Stomach (tissue), 9 donors: ENCODE results near the gene PLCH1. TPM values are rescaled to one million over a fixed set of nuclear protein-coding genes. Genes with fewer than 3 reads are reported as not detected.

ENCODE experiments used
- DNase-seq, 2 donors: peaks; one replicate each; pipeline versions ENCODE4 v3.0.0 to v3.0.0-alpha.2; 2013 to 2019
- H3K27ac ChIP-seq, 5 donors: fragments of 200-600 bp in 4 of 5; sonication (generic) in 4 of 5; one replicate each; pipeline ENCODE4 v1.5.1; 2013 to 2019; ENCODE audit warnings: mild to moderate bottlenecking in 1 of 5, moderate library complexity in 1 of 5
- H3K27me3 ChIP-seq, 3 donors: fragments of 200-600 bp; sonication (generic); one replicate each; pipeline ENCODE4 v1.5.1; 2017 to 2019; ENCODE audit warnings: mixed run types in 1 of 3
- H3K36me3 ChIP-seq, 4 donors: fragments of 200-600 bp; sonication (generic); 1 replicate in 3 of 4; 2 replicates in 1 of 4; pipeline ENCODE4 v1.5.1; 2016 to 2019
- H3K4me1 ChIP-seq, 4 donors: fragments of 200-600 bp; sonication (generic); one replicate each; pipeline ENCODE4 v1.5.1; 2016 to 2019
- H3K4me3 ChIP-seq, 4 donors: fragments of 200-600 bp; sonication (generic) in 3 of 4; one replicate each; pipeline ENCODE4 v1.5.1; 2016 to 2019; ENCODE audit warnings: mild to moderate bottlenecking in 1 of 4
- H3K9me3 ChIP-seq, 4 donors: fragments of 200-600 bp; sonication (generic); one replicate each; pipeline ENCODE4 v1.5.1; 2016 to 2019
- CTCF ChIP-seq, 7 experiments: fragments of 450-650 bp in 4 of 7; fragments of 200-600 bp in 3 of 7; sonication (generic) in 3 of 7; IDR thresholded peaks; one replicate each; pipeline ENCODE4 v1.5.1; 2016 to 2019; ENCODE audit warnings: antibody characterized with exemption in 7 of 7, control low read depth in 2 of 7, mild to moderate bottlenecking in 1 of 7
- EP300 ChIP-seq: sonication (generic); formaldehyde crosslinking; IDR thresholded peaks from one replicate; pipeline ENCODE4 v1.6.1; 2017; ENCODE audit warnings: antibody characterized with exemption
- POLR2A ChIP-seq, 4 donors: fragments of 450-650 bp; IDR thresholded peaks; one replicate each; pipeline ENCODE4 v1.6.1; 2016; ENCODE audit warnings: antibody characterized with exemption in 4 of 4, control low read depth in 2 of 4, mild to moderate bottlenecking in 1 of 4, moderate library complexity in 1 of 4
- POLR2AphosphoS5 ChIP-seq, 3 donors: sonication (generic); formaldehyde crosslinking; IDR thresholded peaks; one replicate each; pipeline ENCODE4 v1.6.1; 2016; ENCODE audit warnings: antibody characterized with exemption in 3 of 3
- WGBS, 5 donors: extraction: QIAGEN DNeasy Blood & Tissue Kit in 3 of 5; methylation state at CpG; one replicate each; pipeline versions ENCODE4 v1.1.5 to v1.1.7; 2013 to 2018; 5-methylcytosine and 5-hydroxymethylcytosine counted together
- intact Hi-C: fragments of 100-400 bp; cut with DNase I; formaldehyde crosslinking; loops from one replicate; pipeline ENCODE4 v1.15.1; 2023; ENCODE audit warnings: low total_unique reads
- polyA plus RNA-seq, 3 donors: library from polyadenylated mRNA; stranded (reverse); fragments of 200-250 nt; gene quantifications; one replicate each; pipeline ENCODE4 v1.2.3, GENCODE V29; 2013
- total RNA-seq, 5 donors: library from RNA; depleted of rRNA; stranded (reverse); fragments of >200 nt; gene quantifications; one replicate each; pipeline versions ENCODE4 v1.1.0 to v1.2.3, GENCODE V29; 2014 to 2016
- donor health status: healthy with polysubstance abuse.
- donor health status: Bipolar disorder and iron deficiency.
- donor health status: healthy.

The PLCH1 gene
- total and polyA plus RNA-seq, 8 donors = 0.75 to 18.8 (median 3.3) TPM

GRCh38 chr3:155549087-155549486 lies 195.8 kb downstream of the PLCH1 start:
- Histone ChIP-seq H3K36me3 (peaks cover 0 to 14% (median 0%) of the 10 kb centered on the region in 4 donors), H3K27ac (no peak overlapping the region), H3K4me3 (no peak overlapping the region), H3K4me1 (no peaks in the 10 kb centered on the region), H3K9me3 (no peaks in the 10 kb centered on the region), H3K27me3 (no peaks in the 10 kb centered on the region)
- TF ChIP-seq CTCF (IDR thresholded peaks at IDR 0.05) (no peak), POLR2AphosphoS5 (IDR thresholded peaks at IDR 0.05) (no peak), EP300 (no peak)
- no peak for DNase-seq
- WGBS, 5 donors = 74 to 87% (median 81%) methylated on average over 2 of the region's 2 CpGs
- intact Hi-C loops = no loop called here

- TF ChIP-seq POLR2A (IDR thresholded peaks at IDR 0.05) (no peak), POLR2AphosphoS5 (IDR thresholded peaks at IDR 0.05) (no peak), EP300 (no peak), CTCF (IDR thresholded peaks at IDR 0.05) (no peak)
- H3K4me3 ChIP-seq = no peak overlapping the region
- no peak overlapping the region for H3K27ac ChIP-seq
- DNase-seq = no peak
- H3K4me1 ChIP-seq = no peaks in the 10 kb centered on the region
- 78 to 89% (median 84%) methylated on average over 2 of the region's 2 CpGs for WGBS, 5 donors
- H3K36me3 ChIP-seq = peaks cover 0 to 9% (median 0%) of the 10 kb centered on the region in 4 donors
- no peaks in the 10 kb centered on the region for H3K27me3 ChIP-seq
- intact Hi-C loops = no loop called here
- H3K9me3 ChIP-seq = no peaks in the 10 kb centered on the region
Observed at GRCh38 chr3:155548195-155548594, 196.7 kb downstream of the PLCH1 start.

GRCh38 chr3:155535098-155535497 lies 209.8 kb downstream of the PLCH1 start:
- intact Hi-C loops = no loop called here
- WGBS, 5 donors = 80 to 87% (median 85%) methylated on average over 3 of the region's 3 CpGs
- Histone ChIP-seq H3K27ac (no peak overlapping the region), H3K4me1 (no peaks in the 10 kb centered on the region), H3K36me3 (no peaks in the 10 kb centered on the region), H3K9me3 (peaks cover 0 to 8% (median 2%) of the 10 kb centered on the region in 4 donors), H3K27me3 (no peaks in the 10 kb centered on the region), H3K4me3 (no peak overlapping the region)
- TF ChIP-seq EP300 (no peak), CTCF (IDR thresholded peaks at IDR 0.05) (no peak), POLR2A (IDR thresholded peaks at IDR 0.05) (no peak), POLR2AphosphoS5 (IDR thresholded peaks at IDR 0.05) (no peak)
- DNase-seq = no peak

DNA sequence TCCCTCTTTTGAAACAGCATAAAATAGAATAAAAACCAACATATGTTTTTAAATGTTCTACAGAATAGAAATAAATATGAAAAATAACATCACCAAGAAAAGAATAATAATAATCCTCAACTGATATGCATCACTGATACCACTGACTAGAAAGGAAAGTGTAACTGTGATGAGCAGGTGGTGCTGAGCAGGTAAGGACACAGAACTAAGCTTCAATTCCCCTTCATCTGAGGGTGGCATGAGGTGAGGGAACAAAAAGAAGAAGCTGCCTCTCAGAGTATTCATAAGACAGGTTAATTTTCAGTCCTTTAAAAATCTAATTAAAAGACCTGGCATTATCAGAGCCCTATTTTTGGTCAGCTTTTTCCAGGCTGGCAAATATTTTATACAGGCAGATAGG lies 216.3 kb downstream of the PLCH1 start:
- TF ChIP-seq POLR2A (IDR thresholded peaks at IDR 0.05) = no peak
- no peak for TF ChIP-seq EP300
- TF ChIP-seq POLR2AphosphoS5 (IDR thresholded peaks at IDR 0.05) = no peak
- no peak for TF ChIP-seq CTCF (IDR thresholded peaks at IDR 0.05)
- intact Hi-C loops = no loop called here
- Histone ChIP-seq H3K9me3 (peaks cover 0 to 8% (median 0%) of the 10 kb centered on the region in 4 donors), H3K36me3 (no peaks in the 10 kb centered on the region), H3K27me3 (no peaks in the 10 kb centered on the region), H3K27ac (no peak overlapping the region), H3K4me3 (no peak overlapping the region), H3K4me1 (no peaks in the 10 kb centered on the region)
- DNase-seq = no peak
